ENCODE results near the gene GCH1. TPM values are rescaled to one million over a fixed set of nuclear protein-coding genes. Genes with fewer than 3 reads are reported as not detected.

Gene GCH1
- total and polyA plus RNA-seq, 9 donors, result 0.71 to 13.2 (median 2.6) TPM

- DNase-seq, result peak in 1 of 5 donors; percentile 48
Measured at GRCh38 chr14:54807428-54807827, 95.2 kb downstream of the GCH1 start.

GRCh38 chr14:54806616-54807015, 96.0 kb downstream of the GCH1 start:
- intact Hi-C loops (cut with DNase I), result no loop called here
- Histone ChIP-seq H3K27me3 (no peaks in the 10 kb centered on the region), H3K9me3 (no peaks in the 10 kb centered on the region), H3K27ac (no peak overlapping the region), H3K4me1 (ENCODE audit: insufficient read depth) (no peaks in the 10 kb centered on the region), H3K4me3 (no peak overlapping the region), H3K36me3 (no peaks in the 10 kb centered on the region)
- no peak for DNase-seq
- TF ChIP-seq EP300 (IDR thresholded peaks at IDR 0.05), result no peak
- TF ChIP-seq POLR2A (IDR thresholded peaks at IDR 0.05), result no peak
- no peak for TF ChIP-seq CTCF (IDR thresholded peaks at IDR 0.05)
- WGBS, 3 donors, result 81% methylated on average over 10 of the region's 10 CpGs

More at GRCh38 chr14:54807428-54807827, 95.2 kb downstream of the GCH1 start:
- Histone ChIP-seq H3K4me1 (ENCODE audit: insufficient read depth) (no peaks in the 10 kb centered on the region), H3K9me3 (no peaks in the 10 kb centered on the region), H3K36me3 (no peaks in the 10 kb centered on the region), H3K27me3 (no peaks in the 10 kb centered on the region), H3K27ac (no peak overlapping the region), H3K4me3 (no peak overlapping the region)
- 14 to 26% (median 21%) methylated on average over 6 of the region's 6 CpGs for WGBS, 3 donors
- intact Hi-C loops (cut with DNase I), result no loop called here
- no peak for TF ChIP-seq EP300 (IDR thresholded peaks at IDR 0.05)
- TF ChIP-seq POLR2A (IDR thresholded peaks at IDR 0.05), result no peak
- no peak for TF ChIP-seq CTCF (IDR thresholded peaks at IDR 0.05)

- peak; percentile 73 to 86 (median 83) for DNase-seq
- TF ChIP-seq CTCF (IDR thresholded peaks at IDR 0.05) (peak; percentile 65 to 92 (median 69)), POLR2A (IDR thresholded peaks at IDR 0.05) (no peak)
- Histone ChIP-seq H3K27me3 (no peaks in the 10 kb centered on the region), H3K27ac (no peak overlapping the region), H3K9me3 (no peaks in the 10 kb centered on the region), H3K4me1 (ENCODE audit: insufficient read depth) (no peaks in the 10 kb centered on the region), H3K4me3 (no peak overlapping the region), H3K36me3 (no peaks in the 10 kb centered on the region)
- intact Hi-C loops (cut with DNase I), result no loop called here
- 34 to 44% (median 34%) methylated on average over 23 of the region's 23 CpGs for WGBS, 3 donors
Measured at GRCh38 chr14:54805445-54806322, 96.9 kb downstream of the GCH1 start.

- no peak overlapping the region for H3K27ac ChIP-seq
- H3K9me3 ChIP-seq, result no peaks in the 10 kb centered on the region
- H3K36me3 ChIP-seq, result no peaks in the 10 kb centered on the region
- H3K4me3 ChIP-seq, result no peak overlapping the region
- WGBS, 3 donors, result 51 to 62% (median 51%) methylated on average over 6 of the region's 6 CpGs
- no peaks in the 10 kb centered on the region for H3K27me3 ChIP-seq
- no peak for TF ChIP-seq CTCF (IDR thresholded peaks at IDR 0.05)
- no peak for TF ChIP-seq POLR2A (IDR thresholded peaks at IDR 0.05)
- no peak for TF ChIP-seq EP300 (IDR thresholded peaks at IDR 0.05)
- DNase-seq, result no peak
- H3K4me1 ChIP-seq (ENCODE audit: insufficient read depth), result no peaks in the 10 kb centered on the region
- intact Hi-C loops (cut with DNase I), result no loop called here
Measured at GRCh38 chr14:54805070-54805444, 97.6 kb downstream of the GCH1 start.

Measured in ovary (tissue), 9 donors.